HG03139 (cell line): ENCODE data around the gene PDE4D.

Source experiments
- ATAC-seq: cut with Tn5 transposase; IDR thresholded peaks from one replicate; pipeline ENCODE4 v1.9.1; 2021; ENCODE audit not compliant: unreplicated experiment

Gene PDE4D

DNA sequence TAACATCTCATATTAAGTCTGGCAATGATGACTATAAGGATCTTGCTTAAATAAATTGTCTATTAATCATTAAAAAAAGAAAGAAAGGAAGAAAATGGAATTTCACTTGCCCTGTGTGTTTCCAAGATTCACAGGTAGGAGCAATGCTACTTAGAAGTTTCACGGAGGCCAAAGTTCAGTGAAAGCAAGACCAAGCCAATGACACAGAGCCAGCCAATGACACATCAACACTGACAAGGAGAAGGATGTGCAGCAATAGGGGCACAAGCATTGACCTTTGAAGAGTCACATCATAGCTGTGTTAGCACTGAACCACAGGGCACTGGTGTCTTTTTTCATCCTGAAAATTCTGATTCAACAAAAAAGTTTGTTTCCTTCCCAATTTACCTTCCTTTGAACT is 364.3 kb downstream of the PDE4D start:
- ATAC-seq = no peak

- no peak for ATAC-seq
Observed at GRCh38 chr5:59528202-59528862, 365.2 kb downstream of the PDE4D start.

- ATAC-seq = no peak
Observed at GRCh38 chr5:59525957-59526356, 367.6 kb downstream of the PDE4D start.

DNA sequence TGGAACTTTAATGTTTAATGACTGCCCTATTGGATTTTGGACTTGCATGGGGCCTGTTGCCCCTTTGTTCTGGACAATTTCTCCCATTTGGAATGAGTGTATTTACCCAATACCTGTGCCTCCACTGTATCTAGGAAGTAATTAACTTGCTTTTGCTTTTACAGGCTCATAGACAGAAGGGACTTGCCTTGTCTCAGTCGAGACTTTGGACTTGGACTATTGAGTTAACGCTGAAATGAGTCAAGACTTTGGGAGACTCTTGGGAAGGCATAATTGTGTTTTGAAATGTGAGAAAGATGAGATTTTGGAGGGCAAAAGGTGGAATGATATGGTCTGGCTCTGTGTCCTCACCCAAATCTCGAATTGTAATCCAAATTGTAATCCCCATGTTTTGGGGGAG is 368.2 kb downstream of the PDE4D start:
- no peak for ATAC-seq

GRCh38 chr5:59522201-59522831 is 371.2 kb downstream of the PDE4D start:
- no peak for ATAC-seq

GRCh38 chr5:59521476-59521875 is 372.1 kb downstream of the PDE4D start:
- ATAC-seq = no peak

- ATAC-seq = no peak
Observed at GRCh38 chr5:59519338-59519737, 374.2 kb downstream of the PDE4D start.

DNA sequence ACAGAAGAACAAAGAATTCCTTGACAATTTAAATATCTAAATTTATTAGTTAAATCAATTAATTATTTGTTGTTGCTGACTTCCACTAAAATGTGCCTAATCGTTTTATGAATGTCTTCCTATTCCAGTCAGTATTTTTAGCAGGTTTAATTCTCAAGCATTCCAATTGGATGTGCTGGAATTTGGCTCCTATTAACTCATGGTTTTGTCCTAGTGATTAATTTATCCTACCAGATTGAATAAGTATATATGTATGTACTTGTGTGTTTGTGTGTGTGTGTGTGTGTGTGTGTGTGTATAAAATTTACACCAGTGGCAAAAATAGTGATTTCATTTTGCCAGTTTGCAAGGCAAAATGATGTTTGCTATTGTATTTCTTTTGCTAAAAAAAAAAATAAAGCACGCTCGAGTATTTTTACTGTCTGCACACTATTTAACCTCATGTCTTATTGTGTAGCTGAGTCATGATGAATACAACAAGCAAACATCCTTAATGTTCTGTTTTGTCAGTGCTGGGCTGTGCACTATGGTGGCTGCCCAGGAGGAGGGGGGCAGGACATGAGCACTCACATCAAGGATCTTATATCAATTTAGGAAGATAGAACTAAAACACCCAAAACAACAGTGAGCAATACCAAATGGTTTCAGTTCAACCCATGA is 375.5 kb downstream of the PDE4D start:
- no peak for ATAC-seq

GRCh38 chr5:59516161-59516560 is 377.4 kb downstream of the PDE4D start:
- no peak for ATAC-seq

DNA sequence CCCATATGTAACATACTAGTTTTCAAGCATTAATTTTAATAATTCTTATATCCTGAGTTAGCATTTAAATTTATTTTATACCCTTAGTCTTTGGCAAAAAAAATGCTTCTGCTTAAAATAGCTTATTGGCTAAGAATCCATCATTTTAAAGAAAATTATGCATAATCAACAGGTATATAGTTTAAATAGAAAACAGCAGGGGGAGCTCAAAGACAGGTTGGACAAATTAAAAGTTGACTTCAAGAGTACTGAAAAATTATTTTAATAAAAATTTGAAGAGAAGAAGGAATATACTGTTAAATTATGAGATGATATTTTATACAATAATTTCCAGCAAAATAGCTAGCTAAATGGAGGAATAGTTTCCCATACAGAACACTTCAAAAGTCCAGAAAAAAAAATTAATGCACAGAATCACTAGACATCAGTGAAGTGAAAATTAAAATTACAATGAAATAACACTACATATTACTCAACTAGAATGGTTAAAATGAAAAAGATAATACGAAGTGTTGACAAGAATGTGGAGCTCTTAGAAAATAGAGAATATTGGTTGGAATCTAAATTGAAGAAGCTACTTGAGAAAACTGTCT is 387.1 kb downstream of the PDE4D start:
- no peak for ATAC-seq

DNA sequence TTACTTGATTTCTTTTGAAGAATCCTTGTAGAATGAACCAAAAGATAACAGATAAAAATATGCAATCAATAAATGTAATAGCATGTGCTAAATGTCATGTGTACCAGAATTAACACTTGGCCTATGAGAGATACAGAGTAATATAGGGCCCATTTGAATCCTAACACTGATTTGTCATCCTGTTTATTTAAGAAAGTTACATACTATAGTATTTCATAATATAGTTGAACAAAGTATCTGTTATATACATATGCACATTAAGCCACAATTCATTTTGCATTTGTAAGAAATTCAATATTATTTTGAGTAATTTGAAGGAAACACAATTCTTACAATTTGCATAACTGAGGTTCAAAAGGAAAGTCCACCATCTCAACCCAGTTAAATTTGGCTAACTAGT is 389.5 kb downstream of the PDE4D start:
- ATAC-seq = no peak

DNA sequence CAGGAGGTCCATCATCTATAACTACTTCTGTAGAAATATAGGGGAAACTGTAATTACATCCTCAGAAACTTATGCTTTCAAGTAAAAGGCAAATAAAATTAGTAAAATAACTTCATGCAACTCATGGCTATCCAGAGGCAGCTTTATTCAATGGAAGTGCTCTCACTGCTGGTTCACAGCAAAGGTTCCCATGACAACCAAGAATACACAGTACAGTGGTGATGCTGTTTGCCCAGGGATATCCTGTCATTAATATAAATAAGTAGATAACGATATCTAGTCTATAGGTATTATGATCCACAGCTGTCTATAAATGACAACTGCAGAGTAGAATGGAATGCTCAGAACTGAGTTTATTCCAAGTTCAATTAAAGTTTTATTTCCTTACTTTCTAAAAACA is 390.3 kb downstream of the PDE4D start:
- ATAC-seq = no peak

GRCh38 chr5:59501316-59501715 is 392.2 kb downstream of the PDE4D start:
- ATAC-seq = no peak

DNA sequence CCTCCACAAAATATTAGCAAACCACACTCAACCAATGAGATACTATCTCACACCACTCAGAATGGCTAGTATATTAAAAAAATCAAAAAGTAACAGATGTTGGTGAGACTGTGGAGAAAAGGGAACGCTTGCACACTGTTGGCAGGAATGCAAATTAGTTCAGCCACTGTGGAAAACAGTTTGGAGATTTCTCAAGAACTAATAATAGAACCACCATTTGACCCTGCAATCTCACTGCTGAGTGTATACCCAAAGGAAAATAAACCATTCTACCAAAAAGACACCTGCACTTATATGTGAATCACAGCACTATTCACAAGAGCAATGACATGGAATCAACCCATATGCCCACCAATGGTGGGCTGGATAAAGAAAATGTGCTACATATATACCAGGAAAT is 393.5 kb downstream of the PDE4D start:
- no peak for ATAC-seq

DNA sequence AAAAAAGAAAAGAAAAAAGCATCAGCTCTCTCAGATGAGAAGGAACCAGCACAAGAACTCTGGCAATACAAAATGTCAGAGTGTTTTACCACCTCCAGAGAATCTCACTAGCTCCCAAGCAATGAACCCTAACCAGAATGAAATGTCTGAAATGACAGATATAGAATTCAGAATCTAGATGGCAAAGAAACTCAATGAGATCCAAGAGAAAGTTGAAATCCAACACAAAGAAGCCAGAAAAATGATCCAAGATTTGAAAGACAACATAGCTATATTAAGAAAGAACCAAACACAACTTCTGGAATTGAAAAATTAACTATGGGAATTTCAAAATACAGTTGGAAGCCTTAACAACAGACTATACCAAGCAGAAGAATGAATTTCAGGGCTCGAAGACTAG is 396.3 kb downstream of the PDE4D start:
- ATAC-seq = no peak

DNA sequence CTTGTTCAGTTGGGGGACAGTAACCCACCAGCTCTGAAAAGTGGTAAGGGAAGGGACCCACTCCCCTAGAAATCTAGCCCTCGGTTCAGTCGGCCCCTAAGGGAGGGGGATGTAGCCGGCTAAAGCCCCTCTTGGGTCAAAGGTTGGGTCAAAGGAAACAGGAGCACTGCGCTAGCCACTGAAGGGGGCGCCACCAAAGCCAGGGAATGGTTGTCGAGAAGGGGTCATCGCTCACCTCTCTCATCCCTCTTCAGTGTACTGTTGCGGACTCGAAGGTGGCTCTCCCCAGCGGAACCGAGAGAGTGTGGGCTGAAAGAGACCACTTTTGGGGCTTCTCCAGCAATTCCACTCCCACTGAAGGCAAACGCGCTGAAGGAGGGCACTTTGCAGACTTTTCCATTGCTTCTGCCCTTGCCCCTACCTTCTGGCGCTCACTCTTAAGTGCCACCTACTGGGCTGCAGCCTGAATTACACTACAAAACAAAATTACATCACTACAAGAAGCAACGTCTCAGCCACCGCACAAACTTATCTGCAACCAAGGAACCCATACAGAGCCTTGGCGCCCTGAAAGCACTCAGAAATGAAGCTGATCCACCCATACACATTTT is 396.9 kb downstream of the PDE4D start:
- no peak for ATAC-seq

DNA sequence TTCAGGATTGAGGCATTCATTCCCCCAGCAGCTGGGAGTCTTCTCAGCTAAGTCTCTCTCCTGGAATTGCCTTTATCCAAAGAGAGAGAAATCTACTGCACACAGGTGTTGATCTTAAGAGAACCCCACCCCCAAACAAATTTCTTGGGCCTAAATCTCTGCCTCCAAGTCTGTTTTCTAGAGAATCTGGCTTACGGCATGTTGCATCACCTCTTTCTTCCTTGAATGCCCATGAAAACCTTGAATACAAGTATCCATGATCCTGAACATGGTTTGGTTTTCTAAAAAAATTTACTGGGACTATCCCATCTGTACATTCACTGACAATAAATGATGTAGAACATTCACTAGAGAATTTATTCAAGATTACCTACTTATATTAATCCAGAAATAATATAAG is 401.6 kb downstream of the PDE4D start:
- ATAC-seq = no peak

DNA sequence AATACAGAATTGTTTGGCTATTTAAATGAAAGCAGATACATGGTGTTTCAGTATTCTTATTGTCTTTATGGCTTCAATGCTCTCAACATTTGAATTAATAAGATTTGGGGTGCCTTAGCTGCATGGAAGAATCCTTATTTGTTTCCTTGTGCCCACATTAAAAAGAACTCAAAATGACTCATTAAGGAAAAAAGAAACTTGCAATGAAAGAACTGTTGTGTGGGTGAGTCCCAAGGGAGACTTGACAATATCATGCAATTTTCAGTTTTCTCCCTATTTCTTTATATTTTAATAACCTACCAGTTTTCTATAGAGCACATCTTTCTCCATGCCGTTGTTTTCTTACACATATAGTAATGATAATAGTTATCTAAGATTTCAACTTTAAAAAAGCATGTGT is 404.0 kb downstream of the PDE4D start:
- no peak for ATAC-seq

GRCh38 chr5:59487772-59488729 is 405.5 kb downstream of the PDE4D start:
- ATAC-seq = no peak

- no peak for ATAC-seq
Observed at GRCh38 chr5:59487068-59487686, 406.3 kb downstream of the PDE4D start.
